Activated CD4-positive, alpha-beta T cell treated with anti-CD3 and anti-CD28 coated beads, Interleukin-2, amount 10 ng/mL, durations not matched to agents 7 days and 5 days (primary cell): ENCODE results near the gene NAALAD2. TPM values are rescaled to one million over a fixed set of nuclear protein-coding genes. Genes with fewer than 3 reads are reported as not detected.
"Not testable (repeated sequence)": the region's sequence is repeated elsewhere in the genome, so short reads cannot be mapped to it uniquely, and the experiment has no call there.

Experiments
- CTCF ChIA-PET: fragments of 350-600 bp; sonication (Branson Sonifier 250); formaldehyde crosslinking; loops from one replicate; lab custom pipeline; 2021; ENCODE audit warnings: antibody characterized with exemption; lab: Charles Lee
- POLR2A ChIA-PET: fragments of 350-600 bp; sonication (Branson Sonifier 250); formaldehyde crosslinking; loops from one replicate; lab custom pipeline; 2021; ENCODE audit warnings: antibody characterized with exemption; lab: Charles Lee
- DNase-seq: peaks from one replicate; pipeline ENCODE4 v3.0.0-alpha.2; 2020
- H3K27ac Mint-ChIP-seq: one replicate; pipeline ENCODE4 v1.8.0; 2021; ENCODE audit warnings: mild to moderate bottlenecking, moderate library complexity, mixed read lengths
- H3K27me3 Mint-ChIP-seq: one replicate; pipeline ENCODE4 v1.8.0; 2021; ENCODE audit warnings: mixed read lengths
- H3K36me3 Mint-ChIP-seq: one replicate; pipeline ENCODE4 v1.8.0; 2021; ENCODE audit warnings: low read depth, mixed read lengths
- H3K4me1 Mint-ChIP-seq: one replicate; pipeline ENCODE4 v1.8.0; 2021; ENCODE audit warnings: mixed read lengths
- H3K4me3 Mint-ChIP-seq: one replicate; pipeline ENCODE4 v1.8.0; 2021; ENCODE audit warnings: mild to moderate bottlenecking, moderate library complexity, mixed read lengths
- H3K9me3 Mint-ChIP-seq: one replicate; pipeline ENCODE4 v1.8.0; 2021; ENCODE audit warnings: mixed read lengths
- total RNA-seq, 2 experiments: library from RNA; stranded (reverse); gene quantifications; one replicate each; pipeline ENCODE4 v1.2.3, GENCODE V29; 2021

Gene NAALAD2
- total RNA-seq, 2 experiments from 2014 or later, result not detected

- ChIA-PET CTCF (interaction anchor here (0.6 to 2.1 kb wide), 7 partner anchors 9 to 170 kb away, joined by 3 to 7 read pairs (median 3); partner anchors contain the start of gene CHORDC1), POLR2A (no interaction called here)
- H3K4me1 Mint-ChIP-seq, result peaks cover 10% of the 10 kb centered on the region
- H3K9me3 Mint-ChIP-seq, result no peaks in the 10 kb centered on the region
- peak; percentile 17 for DNase-seq
- peak overlapping the region; percentile 10 for H3K27ac Mint-ChIP-seq
- no peaks in the 10 kb centered on the region for H3K27me3 Mint-ChIP-seq
- H3K4me3 Mint-ChIP-seq, result no peak overlapping the region
- H3K36me3 Mint-ChIP-seq, result peaks cover 48% of the 10 kb centered on the region
Observed at GRCh38 chr11:90204832-90205646, 70.6 kb downstream of the NAALAD2 start.

- H3K9me3 Mint-ChIP-seq, DNase-seq, H3K27me3 Mint-ChIP-seq, H3K27ac Mint-ChIP-seq, H3K4me3 Mint-ChIP-seq, CTCF ChIA-PET, H3K4me1 Mint-ChIP-seq, POLR2A ChIA-PET: not testable (repeated sequence)
- peaks cover 51% of the 10 kb centered on the region for H3K36me3 Mint-ChIP-seq
Observed at GRCh38 chr11:90207992-90208391, 73.5 kb downstream of the NAALAD2 start.

GRCh38 chr11:90208857-90209256 is 74.4 kb downstream of the NAALAD2 start:
- ChIA-PET CTCF (no interaction called here), POLR2A (no interaction called here)
- Mint-ChIP-seq H3K9me3 (no peaks in the 10 kb centered on the region), H3K4me1 (peaks cover 6% of the 10 kb centered on the region), H3K27me3 (no peaks in the 10 kb centered on the region), H3K36me3 (peaks cover 53% of the 10 kb centered on the region), H3K4me3 (no peak overlapping the region), H3K27ac (no peak overlapping the region)
- no peak for DNase-seq

GRCh38 chr11:90213322-90213721 is 78.9 kb downstream of the NAALAD2 start:
- POLR2A ChIA-PET, result no interaction called here
- Mint-ChIP-seq H3K4me1 (peaks cover 15% of the 10 kb centered on the region), H3K4me3 (no peak overlapping the region), H3K27me3 (no peaks in the 10 kb centered on the region), H3K36me3 (peaks cover 47% of the 10 kb centered on the region), H3K27ac (no peak overlapping the region), H3K9me3 (no peaks in the 10 kb centered on the region)
- CTCF ChIA-PET, result no interaction called here
- DNase-seq, result no peak

- POLR2A ChIA-PET, result no interaction called here
- Mint-ChIP-seq H3K4me3 (no peak overlapping the region), H3K27ac (no peak overlapping the region), H3K27me3 (no peaks in the 10 kb centered on the region), H3K4me1 (peaks cover 43% of the 10 kb centered on the region), H3K9me3 (no peaks in the 10 kb centered on the region), H3K36me3 (peaks cover 47% of the 10 kb centered on the region)
- CTCF ChIA-PET, result no interaction called here
- DNase-seq, result no peak
Observed at GRCh38 chr11:90216611-90217010, 82.1 kb downstream of the NAALAD2 start.

- H3K36me3 Mint-ChIP-seq, result peaks cover 34% of the 10 kb centered on the region
- no peak overlapping the region for H3K4me3 Mint-ChIP-seq
- no peak overlapping the region for H3K27ac Mint-ChIP-seq
- CTCF ChIA-PET, result no interaction called here
- H3K9me3 Mint-ChIP-seq, result no peaks in the 10 kb centered on the region
- H3K27me3 Mint-ChIP-seq, result no peaks in the 10 kb centered on the region
- POLR2A ChIA-PET, result no interaction called here
- H3K4me1 Mint-ChIP-seq, result peaks cover 46% of the 10 kb centered on the region
- no peak for DNase-seq
Observed at GRCh38 chr11:90218606-90219005, 84.1 kb downstream of the NAALAD2 start.

GRCh38 chr11:90219438-90219837 is 85.0 kb downstream of the NAALAD2 start:
- no peaks in the 10 kb centered on the region for H3K9me3 Mint-ChIP-seq
- CTCF ChIA-PET, result interaction anchor here (0.9 kb wide), 1 partner anchor 15 kb away, joined by 3 read pairs; no protein-coding TSS in a partner anchor
- no peaks in the 10 kb centered on the region for H3K27me3 Mint-ChIP-seq
- H3K4me3 Mint-ChIP-seq, result no peak overlapping the region
- peak overlapping the region; percentile 47 for H3K27ac Mint-ChIP-seq
- POLR2A ChIA-PET, result no interaction called here
- peaks cover 30% of the 10 kb centered on the region for H3K36me3 Mint-ChIP-seq
- no peak for DNase-seq
- H3K4me1 Mint-ChIP-seq, result peaks cover 51% of the 10 kb centered on the region

- peaks cover 51% of the 10 kb centered on the region for H3K4me1 Mint-ChIP-seq
Observed at GRCh38 chr11:90220391-90220790, 85.9 kb downstream of the NAALAD2 start.

GRCh38 chr11:90221803-90222458 is 87.5 kb downstream of the NAALAD2 start:
- H3K27ac Mint-ChIP-seq, result peak overlapping the region; percentile 92
- peaks cover 22% of the 10 kb centered on the region for H3K36me3 Mint-ChIP-seq
- no peaks in the 10 kb centered on the region for H3K27me3 Mint-ChIP-seq
- DNase-seq, result no peak
- POLR2A ChIA-PET, result no interaction called here
- peaks cover 48% of the 10 kb centered on the region for H3K4me1 Mint-ChIP-seq
- H3K9me3 Mint-ChIP-seq, result no peaks in the 10 kb centered on the region
- CTCF ChIA-PET, result interaction anchor here (1.9 kb wide), 1 partner anchor 17 kb away, joined by 5 read pairs; no protein-coding TSS in a partner anchor
- peak overlapping the region; percentile 93 for H3K4me3 Mint-ChIP-seq

More at GRCh38 chr11:90220391-90220790, 85.9 kb downstream of the NAALAD2 start:
- Mint-ChIP-seq H3K4me3 (peak overlapping the region; percentile 93), H3K27ac (peak overlapping the region; percentile 32), H3K27me3 (no peaks in the 10 kb centered on the region), H3K9me3 (no peaks in the 10 kb centered on the region), H3K36me3 (peaks cover 27% of the 10 kb centered on the region)
- POLR2A ChIA-PET, result no interaction called here
- CTCF ChIA-PET, result no interaction called here
- DNase-seq, result no peak

GRCh38 chr11:90222459-90223247 is 88.2 kb downstream of the NAALAD2 start, which contains the start of gene CHORDC1:
TSS of gene CHORDC1 (minus strand) at chr11:90223049. CDS start at chr11:90222954, 95 bp downstream.
- ChIA-PET CTCF (interaction anchor here (1.3 to 1.9 kb wide), 2 partner anchors 10 to 18 kb away, joined by 4 to 5 read pairs; no protein-coding TSS in a partner anchor), POLR2A (no interaction called here)
- peak; percentile 93 for DNase-seq
- Mint-ChIP-seq H3K4me3 (peak within 1 kb of the TSS; percentile 93), H3K4me1 (peaks cover 45% of the 10 kb centered on the region), H3K27ac (peak within 1 kb of the TSS; percentile 92), H3K36me3 (peaks cover 22% of the 10 kb centered on the region), H3K27me3 (no peaks in the 10 kb centered on the region), H3K9me3 (no peaks in the 10 kb centered on the region)

GRCh38 chr11:90223248-90223585 is 88.8 kb downstream of the NAALAD2 start:
- Mint-ChIP-seq H3K4me1 (peaks cover 42% of the 10 kb centered on the region), H3K36me3 (peaks cover 19% of the 10 kb centered on the region), H3K4me3 (peak overlapping the region; percentile 93), H3K9me3 (no peaks in the 10 kb centered on the region), H3K27ac (peak overlapping the region; percentile 92), H3K27me3 (no peaks in the 10 kb centered on the region)
- ChIA-PET POLR2A (no interaction called here), CTCF (interaction anchor here (1.3 to 1.9 kb wide), 2 partner anchors 9 to 19 kb away, joined by 4 to 5 read pairs; no protein-coding TSS in a partner anchor)
- no peak for DNase-seq

- Mint-ChIP-seq H3K4me1 (peaks cover 11% of the 10 kb centered on the region), H3K9me3 (no peaks in the 10 kb centered on the region), H3K36me3 (no peaks in the 10 kb centered on the region), H3K27me3 (peaks cover 20% of the 10 kb centered on the region), H3K4me3 (no peak overlapping the region), H3K27ac (no peak overlapping the region)
- ChIA-PET CTCF (no interaction called here), POLR2A (no interaction called here)
- DNase-seq, result no peak
Observed at GRCh38 chr11:90228056-90228455, 93.6 kb downstream of the NAALAD2 start.
